GM21825 (cell line): Measurements from ENCODE around the gene GRIA4.
"Not testable (repeated sequence)": the region's sequence is repeated elsewhere in the genome, so short reads cannot be mapped to it uniquely, and the experiment has no call there.

Experiments
- ATAC-seq: cut with Tn5 transposase; IDR thresholded peaks from one replicate; pipeline ENCODE4 v1.9.1; 2021; ENCODE audit warnings: mild to moderate bottlenecking, moderate library complexity; ENCODE audit not compliant: unreplicated experiment

Gene GRIA4

GRCh38 chr11:105979997-105980703 lies 370.3 kb downstream of the GRIA4 start:
- no peak for ATAC-seq

- ATAC-seq = no peak
These were observed 376.7 kb downstream of the GRIA4 start for GRCh38 chr11:105986554-105986953.

- ATAC-seq = no peak
These were observed 378.3 kb downstream of the GRIA4 start for GRCh38 chr11:105988197-105988596.

- no peak for ATAC-seq
These were observed 379.3 kb downstream of the GRIA4 start for GRCh38 chr11:105989124-105989523.

- ATAC-seq = no peak
These were observed 382.0 kb downstream of the GRIA4 start for GRCh38 chr11:105991888-105992287.

GRCh38 chr11:106001304-106002012 lies 391.6 kb downstream of the GRIA4 start:
- no peak for ATAC-seq

GRCh38 chr11:106003094-106003493 lies 393.2 kb downstream of the GRIA4 start:
- not testable (repeated sequence) for ATAC-seq

GRCh38 chr11:106011481-106011880 lies 401.6 kb downstream of the GRIA4 start:
- ATAC-seq = no peak

GRCh38 chr11:106012744-106013143 lies 402.9 kb downstream of the GRIA4 start:
- no peak for ATAC-seq

- no peak for ATAC-seq
These were observed 404.2 kb downstream of the GRIA4 start for GRCh38 chr11:106014035-106014434.

GRCh38 chr11:106014620-106015019 lies 404.7 kb downstream of the GRIA4 start:
- no peak for ATAC-seq

GRCh38 chr11:106015066-106015465 lies 405.2 kb downstream of the GRIA4 start:
- ATAC-seq = no peak

- ATAC-seq = no peak
These were observed 407.2 kb downstream of the GRIA4 start for GRCh38 chr11:106017093-106017492.

- peak; percentile 11 for ATAC-seq
These were observed 411.5 kb downstream of the GRIA4 start for GRCh38 chr11:106021181-106021966.

- ATAC-seq = peak; percentile 96
These were observed 412.3 kb downstream of the GRIA4 start, which contains the start of gene MSANTD4 for GRCh38 chr11:106021967-106022794. Gene MSANTD4, minus strand, starts transcription at chr11:106022240. Its CDS starts 11,323 bp downstream, at chr11:106010917.

GRCh38 chr11:106022795-106023275 lies 413.0 kb downstream of the GRIA4 start:
- no peak for ATAC-seq

- ATAC-seq = no peak
These were observed 420.7 kb downstream of the GRIA4 start for GRCh38 chr11:106030609-106031008.

GRCh38 chr11:106031202-106031810 lies 421.4 kb downstream of the GRIA4 start:
- ATAC-seq = peak; percentile 63
